ENCODE measurements around the gene KIF5C. TPM values are rescaled to one million over a fixed set of nuclear protein-coding genes. Genes with fewer than 3 reads are reported as not detected.

The KIF5C gene
- total RNA-seq, 1 donor from 2014 or later: 1.3 TPM

DNA sequence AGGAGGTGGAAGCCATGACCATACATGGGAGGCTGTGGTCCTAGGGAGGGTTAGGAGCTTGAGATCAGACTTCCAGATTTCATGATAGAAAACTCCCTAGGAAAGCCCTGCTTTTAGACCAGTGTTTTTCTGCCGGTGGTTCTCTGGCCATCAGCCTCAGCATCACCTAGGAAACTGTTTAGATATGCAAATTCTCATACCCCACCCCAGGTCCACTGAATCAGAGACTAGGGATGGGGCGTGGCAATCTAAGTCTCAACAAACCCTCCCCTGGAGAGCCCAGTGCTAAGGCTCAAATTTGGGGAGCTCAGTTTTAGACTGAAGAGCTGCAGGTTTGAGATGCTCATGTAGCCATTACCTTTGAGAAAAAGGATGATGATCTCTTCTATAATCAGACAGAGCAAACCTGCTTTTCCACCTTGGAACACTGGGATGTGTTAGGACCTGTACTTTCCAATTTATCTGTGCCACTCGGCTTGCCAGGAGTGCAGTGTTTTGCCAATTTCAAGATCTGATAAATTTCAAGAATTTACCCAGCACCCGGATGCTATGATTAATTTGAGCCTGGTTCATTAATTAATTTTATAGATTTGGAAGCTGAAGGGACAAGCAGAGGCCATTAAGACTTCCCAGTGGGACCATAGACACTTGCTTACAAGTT, 132.0 kb downstream of the KIF5C start:
- TF ChIP-seq, protein P1, sequence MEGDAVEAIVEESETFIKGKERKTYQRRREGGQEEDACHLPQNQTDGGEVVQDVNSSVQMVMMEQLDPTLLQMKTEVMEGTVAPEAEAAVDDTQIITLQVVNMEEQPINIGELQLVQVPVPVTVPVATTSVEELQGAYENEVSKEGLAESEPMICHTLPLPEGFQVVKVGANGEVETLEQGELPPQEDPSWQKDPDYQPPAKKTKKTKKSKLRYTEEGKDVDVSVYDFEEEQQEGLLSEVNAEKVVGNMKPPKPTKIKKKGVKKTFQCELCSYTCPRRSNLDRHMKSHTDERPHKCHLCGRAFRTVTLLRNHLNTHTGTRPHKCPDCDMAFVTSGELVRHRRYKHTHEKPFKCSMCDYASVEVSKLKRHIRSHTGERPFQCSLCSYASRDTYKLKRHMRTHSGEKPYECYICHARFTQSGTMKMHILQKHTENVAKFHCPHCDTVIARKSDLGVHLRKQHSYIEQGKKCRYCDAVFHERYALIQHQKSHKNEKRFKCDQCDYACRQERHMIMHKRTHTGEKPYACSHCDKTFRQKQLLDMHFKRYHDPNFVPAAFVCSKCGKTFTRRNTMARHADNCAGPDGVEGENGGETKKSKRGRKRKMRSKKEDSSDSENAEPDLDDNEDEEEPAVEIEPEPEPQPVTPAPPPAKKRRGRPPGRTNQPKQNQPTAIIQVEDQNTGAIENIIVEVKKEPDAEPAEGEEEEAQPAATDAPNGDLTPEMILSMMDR (IDR thresholded peaks at IDR 0.05; ENCODE audit: unreplicated experiment): no peak
- Mint-ChIP-seq H3K4me1 (peaks cover 40% of the 10 kb centered on the region), H3K27ac (peak overlapping the region; percentile 62), H3K9me3 (no peaks in the 10 kb centered on the region), H3K36me3 (no peaks in the 10 kb centered on the region), H3K27me3 (ENCODE audit: low read depth) (no peaks in the 10 kb centered on the region), H3K4me3 (no peak overlapping the region)
- DNase-seq (ENCODE audit: low spot score in 2 of 2, unreplicated experiment in 2 of 2): no peak

DNA sequence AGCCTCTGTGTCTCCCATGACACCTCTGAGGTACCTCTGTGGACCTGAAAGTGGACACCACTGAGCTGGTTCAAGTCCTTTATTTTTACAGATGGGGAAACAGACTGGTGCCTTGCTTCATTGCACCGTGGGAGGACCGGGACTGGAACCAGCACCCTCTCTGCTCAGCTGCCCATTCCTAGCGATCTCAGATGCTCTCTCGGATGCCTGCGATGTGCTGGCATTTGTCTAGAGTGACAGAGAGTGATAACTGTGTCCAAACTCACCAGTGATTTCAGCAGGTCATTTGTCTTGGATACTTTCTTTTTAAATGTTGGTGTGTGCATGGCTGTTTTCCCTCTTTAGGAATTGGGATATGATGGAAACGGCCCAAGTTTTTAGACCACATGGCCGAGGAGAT, 133.4 kb downstream of the KIF5C start:
- Mint-ChIP-seq H3K9me3 (no peaks in the 10 kb centered on the region), H3K36me3 (no peaks in the 10 kb centered on the region), H3K4me1 (peaks cover 39% of the 10 kb centered on the region), H3K4me3 (no peak overlapping the region), H3K27me3 (ENCODE audit: low read depth) (no peaks in the 10 kb centered on the region), H3K27ac (no peak overlapping the region)
- DNase-seq (ENCODE audit: low spot score in 2 of 2, unreplicated experiment in 2 of 2): no peak
- TF ChIP-seq, protein P1 (IDR thresholded peaks at IDR 0.05; ENCODE audit: unreplicated experiment): no peak

DNA sequence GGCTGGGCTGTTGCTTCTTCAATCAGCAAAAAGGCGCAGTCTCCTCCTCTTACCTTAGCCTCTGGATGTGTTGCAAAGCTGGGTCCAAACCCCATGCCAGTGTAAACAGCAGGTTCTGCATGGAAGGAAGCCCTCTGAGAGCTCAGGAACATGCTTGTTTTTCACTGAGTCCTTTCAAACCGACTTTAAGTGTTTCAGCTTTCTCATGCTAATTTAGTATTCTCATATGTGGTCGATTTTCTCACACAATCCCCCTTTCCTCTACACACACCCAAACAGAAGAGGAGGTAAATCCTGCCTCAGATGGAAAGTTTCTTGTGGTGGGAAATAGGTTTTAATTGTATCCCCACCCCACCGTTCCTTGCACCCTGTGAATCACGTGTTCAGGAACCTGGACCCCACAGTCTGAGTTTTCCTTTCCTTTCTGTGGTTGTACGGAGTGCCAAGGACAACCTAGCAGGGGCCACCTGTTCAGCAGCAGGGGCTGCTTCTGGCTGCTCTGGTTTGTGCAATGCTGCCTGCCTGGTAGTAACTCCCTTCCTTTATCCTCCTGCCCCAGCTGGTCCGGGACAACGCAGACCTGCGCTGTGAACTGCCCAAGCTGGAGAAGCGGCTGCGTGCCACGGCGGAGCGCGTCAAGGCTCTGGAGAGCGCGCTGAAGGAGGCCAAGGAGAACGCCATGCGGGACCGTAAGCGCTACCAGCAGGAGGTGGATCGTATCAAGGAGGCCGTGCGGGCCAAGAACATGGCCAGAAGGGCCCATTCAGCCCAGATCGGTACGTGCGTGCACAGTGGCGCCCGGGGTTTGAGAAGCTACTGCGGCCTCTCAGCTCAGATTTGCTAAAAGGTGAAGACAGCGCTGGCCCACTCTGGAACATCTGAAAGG, 134.8 kb downstream of the KIF5C start:
- Mint-ChIP-seq H3K36me3 (no peaks in the 10 kb centered on the region), H3K4me3 (no peak overlapping the region), H3K27me3 (ENCODE audit: low read depth) (no peaks in the 10 kb centered on the region), H3K9me3 (no peaks in the 10 kb centered on the region), H3K27ac (no peak overlapping the region), H3K4me1 (peaks cover 25% of the 10 kb centered on the region)
- DNase-seq (ENCODE audit: low spot score in 2 of 2, unreplicated experiment in 2 of 2): no peak
- TF ChIP-seq, protein P1 (IDR thresholded peaks at IDR 0.05; ENCODE audit: unreplicated experiment): no peak

DNA sequence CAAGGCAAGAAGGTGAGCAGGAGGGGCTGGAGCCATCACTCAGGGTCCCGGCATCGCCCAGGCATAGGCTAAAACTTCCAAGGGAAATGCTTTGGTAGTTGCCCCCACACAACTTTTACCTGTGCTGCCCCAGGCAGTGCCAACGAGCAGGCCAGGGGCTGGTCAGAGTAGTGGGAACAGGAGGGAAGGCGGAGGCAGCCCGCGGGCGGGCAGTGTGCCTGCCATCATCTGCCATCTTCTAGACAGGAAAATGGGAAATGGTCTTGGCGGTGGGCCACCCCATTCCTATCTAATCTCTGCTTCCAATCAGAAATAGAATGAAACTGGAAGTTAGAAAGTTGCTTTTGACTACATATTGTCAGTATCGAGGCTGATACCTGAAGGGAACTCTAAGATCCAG, 137.5 kb downstream of the KIF5C start:
- no peaks in the 10 kb centered on the region for H3K27me3 Mint-ChIP-seq (ENCODE audit: low read depth)
- H3K4me3 Mint-ChIP-seq: no peak overlapping the region
- H3K27ac Mint-ChIP-seq: no peak overlapping the region
- no peak for DNase-seq (ENCODE audit: low spot score in 2 of 2, unreplicated experiment in 2 of 2)
- H3K9me3 Mint-ChIP-seq: no peaks in the 10 kb centered on the region
- H3K4me1 Mint-ChIP-seq: peaks cover 22% of the 10 kb centered on the region
- H3K36me3 Mint-ChIP-seq: no peaks in the 10 kb centered on the region
- TF ChIP-seq, protein P1 (IDR thresholded peaks at IDR 0.05; ENCODE audit: unreplicated experiment): no peak

DNA sequence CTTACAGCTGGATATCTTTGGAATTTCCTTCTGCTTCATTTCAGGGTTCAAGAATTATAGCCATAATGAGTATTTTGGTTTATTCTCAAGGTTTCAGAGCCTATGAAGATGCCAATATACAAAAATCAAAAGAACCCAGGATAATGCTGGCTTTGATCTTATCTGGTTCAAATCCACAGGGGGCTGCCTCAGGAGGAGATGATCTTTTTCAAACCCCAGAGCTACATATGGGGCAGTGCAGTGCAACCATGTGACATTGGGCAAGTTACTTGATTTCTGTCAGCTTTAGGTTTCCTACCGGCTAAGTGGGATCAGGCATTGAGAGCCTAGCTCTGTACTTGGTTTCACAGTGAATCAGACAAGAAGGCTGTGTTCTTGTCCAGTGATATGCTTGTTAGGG, 140.5 kb downstream of the KIF5C start:
- peaks cover 37% of the 10 kb centered on the region for H3K4me1 Mint-ChIP-seq
- H3K36me3 Mint-ChIP-seq: no peaks in the 10 kb centered on the region
- no peaks in the 10 kb centered on the region for H3K27me3 Mint-ChIP-seq (ENCODE audit: low read depth)
- no peak overlapping the region for H3K27ac Mint-ChIP-seq
- no peak overlapping the region for H3K4me3 Mint-ChIP-seq
- no peaks in the 10 kb centered on the region for H3K9me3 Mint-ChIP-seq
- TF ChIP-seq, protein P1 (IDR thresholded peaks at IDR 0.05; ENCODE audit: unreplicated experiment): no peak
- DNase-seq (ENCODE audit: low spot score in 2 of 2, unreplicated experiment in 2 of 2): no peak

All from mesothelial cell of epicardium (in vitro differentiated cells).